ENCODE results near the gene ABCD3.

ABCD3 gene

DNA sequence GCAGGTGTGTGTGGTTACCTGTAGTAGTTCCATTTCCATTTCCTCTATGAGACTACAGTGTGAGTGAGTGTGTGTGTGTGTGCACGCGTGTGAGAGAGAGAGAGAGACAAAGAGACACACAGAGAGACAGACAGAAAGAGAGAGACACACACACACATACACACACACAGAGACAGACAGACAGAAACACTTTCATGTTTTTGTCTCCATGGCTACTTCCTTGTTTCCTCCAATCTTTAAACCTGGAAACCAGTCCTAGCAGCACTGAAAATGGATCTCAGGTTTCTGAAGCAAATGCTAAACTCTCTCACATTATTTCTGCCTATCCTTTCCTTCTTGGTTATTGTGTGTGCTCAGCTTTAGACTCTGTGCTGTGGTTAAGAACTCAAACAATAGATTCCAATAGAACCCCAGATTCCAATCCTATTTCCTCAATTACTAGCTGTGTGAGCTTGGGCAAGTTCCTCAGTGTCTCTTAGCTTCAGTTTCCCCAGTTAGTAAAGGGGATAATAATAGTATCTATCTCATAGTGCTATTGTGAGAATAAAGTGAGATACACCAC, 22.4 kb upstream of the ABCD3 start:
- Mint-ChIP-seq H3K9me3 (peaks cover 6% of the 10 kb centered on the region), H3K4me3 (no peak overlapping the region), H3K27ac (peak overlapping the region in 1 of 3 experiments; percentile 10), H3K27me3 (ENCODE audit: low read depth) (no peaks in the 10 kb centered on the region), H3K36me3 (ENCODE audit: low read depth) (no peaks in the 10 kb centered on the region), H3K4me1 (no peaks in the 10 kb centered on the region)
- TF ChIP-seq, protein P1, sequence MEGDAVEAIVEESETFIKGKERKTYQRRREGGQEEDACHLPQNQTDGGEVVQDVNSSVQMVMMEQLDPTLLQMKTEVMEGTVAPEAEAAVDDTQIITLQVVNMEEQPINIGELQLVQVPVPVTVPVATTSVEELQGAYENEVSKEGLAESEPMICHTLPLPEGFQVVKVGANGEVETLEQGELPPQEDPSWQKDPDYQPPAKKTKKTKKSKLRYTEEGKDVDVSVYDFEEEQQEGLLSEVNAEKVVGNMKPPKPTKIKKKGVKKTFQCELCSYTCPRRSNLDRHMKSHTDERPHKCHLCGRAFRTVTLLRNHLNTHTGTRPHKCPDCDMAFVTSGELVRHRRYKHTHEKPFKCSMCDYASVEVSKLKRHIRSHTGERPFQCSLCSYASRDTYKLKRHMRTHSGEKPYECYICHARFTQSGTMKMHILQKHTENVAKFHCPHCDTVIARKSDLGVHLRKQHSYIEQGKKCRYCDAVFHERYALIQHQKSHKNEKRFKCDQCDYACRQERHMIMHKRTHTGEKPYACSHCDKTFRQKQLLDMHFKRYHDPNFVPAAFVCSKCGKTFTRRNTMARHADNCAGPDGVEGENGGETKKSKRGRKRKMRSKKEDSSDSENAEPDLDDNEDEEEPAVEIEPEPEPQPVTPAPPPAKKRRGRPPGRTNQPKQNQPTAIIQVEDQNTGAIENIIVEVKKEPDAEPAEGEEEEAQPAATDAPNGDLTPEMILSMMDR (IDR thresholded peaks at IDR 0.05; ENCODE audit: unreplicated experiment in 3 of 3): no peak

DNA sequence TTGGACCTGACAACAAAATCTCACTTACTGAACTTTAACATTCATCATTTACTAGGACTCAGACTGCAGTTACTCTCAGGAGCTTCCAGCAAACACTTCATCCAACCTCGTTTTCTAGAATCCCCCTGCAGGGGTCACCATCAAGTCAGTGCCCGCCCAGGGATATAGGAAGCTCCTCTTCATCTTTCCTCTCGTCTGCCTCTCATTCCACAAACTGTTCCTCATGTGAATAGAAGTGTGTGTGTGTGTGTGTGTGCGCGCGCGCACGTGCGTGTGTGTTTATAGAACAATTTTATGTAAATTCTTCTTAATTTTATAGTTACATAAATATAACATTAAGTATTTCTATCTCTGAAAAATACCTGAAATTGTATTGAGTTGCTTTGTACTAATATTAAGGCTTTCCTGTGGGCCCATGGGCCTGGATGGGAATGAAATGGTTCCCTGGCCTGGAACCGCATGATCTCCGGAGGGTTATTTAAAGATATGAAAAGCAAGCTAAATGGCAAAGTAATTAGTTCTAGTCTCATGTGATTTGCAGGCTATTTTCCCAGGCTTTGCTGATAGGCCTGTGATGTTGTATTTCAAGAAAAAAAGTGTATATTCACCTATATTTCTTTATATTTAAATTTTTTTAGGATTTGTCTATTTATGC, 21.7 kb upstream of the ABCD3 start:
- Mint-ChIP-seq H3K9me3 (peaks cover 2% of the 10 kb centered on the region), H3K36me3 (ENCODE audit: low read depth) (no peaks in the 10 kb centered on the region), H3K27ac (peak overlapping the region in 1 of 3 experiments; percentile 10), H3K4me3 (no peak overlapping the region), H3K4me1 (no peaks in the 10 kb centered on the region), H3K27me3 (ENCODE audit: low read depth) (no peaks in the 10 kb centered on the region)
- TF ChIP-seq, protein P1 (IDR thresholded peaks at IDR 0.05; ENCODE audit: unreplicated experiment in 3 of 3): peak in 2 of 3 experiments; percentile 9 to 27

DNA sequence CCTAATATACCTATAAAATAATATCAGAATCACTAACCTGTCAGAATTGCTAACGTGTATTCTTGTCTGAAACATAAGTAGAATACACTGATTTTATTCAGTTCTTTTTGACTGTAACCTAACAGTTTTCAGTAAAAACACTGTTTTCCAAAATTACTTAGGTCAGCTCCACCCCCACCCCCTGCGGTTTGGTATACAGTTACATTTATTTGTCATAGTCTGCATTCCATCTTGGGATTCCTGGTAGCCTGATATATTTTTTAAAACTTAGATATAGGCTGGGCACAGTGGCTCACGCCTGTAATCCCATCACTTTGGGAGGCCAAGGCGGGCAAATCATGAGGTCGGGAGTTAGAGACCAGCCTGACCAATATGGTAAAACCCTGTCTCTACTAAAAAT, 19.8 kb upstream of the ABCD3 start:
- no peaks in the 10 kb centered on the region for H3K36me3 Mint-ChIP-seq (ENCODE audit: low read depth)
- no peaks in the 10 kb centered on the region for H3K4me1 Mint-ChIP-seq
- no peak overlapping the region for H3K27ac Mint-ChIP-seq
- no peak overlapping the region for H3K4me3 Mint-ChIP-seq
- H3K9me3 Mint-ChIP-seq: no peaks in the 10 kb centered on the region
- H3K27me3 Mint-ChIP-seq (ENCODE audit: low read depth): no peaks in the 10 kb centered on the region
- TF ChIP-seq, protein P1 (IDR thresholded peaks at IDR 0.05; ENCODE audit: unreplicated experiment in 3 of 3): no peak

DNA sequence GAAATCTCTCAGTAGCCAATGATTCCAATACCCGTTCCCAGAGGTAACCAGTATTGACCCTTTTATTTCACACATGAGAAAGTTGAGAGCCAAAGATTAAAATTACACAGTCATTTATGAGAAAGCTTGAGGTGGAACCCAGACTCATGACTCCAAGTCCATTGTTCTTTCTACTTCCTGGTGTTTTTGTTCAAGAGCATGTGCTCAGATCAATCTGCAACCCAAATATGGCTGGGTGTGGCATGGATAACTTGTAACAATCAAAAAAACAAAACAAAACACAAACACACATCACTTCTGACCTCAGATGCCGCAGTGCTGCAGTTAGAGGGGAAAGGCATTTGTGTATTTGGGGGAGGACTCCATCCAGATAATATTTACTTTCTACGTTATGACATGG, 18.7 kb upstream of the ABCD3 start:
- Mint-ChIP-seq H3K4me1 (no peaks in the 10 kb centered on the region), H3K27me3 (ENCODE audit: low read depth) (no peaks in the 10 kb centered on the region), H3K9me3 (no peaks in the 10 kb centered on the region), H3K27ac (no peak overlapping the region), H3K36me3 (ENCODE audit: low read depth) (no peaks in the 10 kb centered on the region), H3K4me3 (no peak overlapping the region)
- TF ChIP-seq, protein P1 (IDR thresholded peaks at IDR 0.05; ENCODE audit: unreplicated experiment in 3 of 3): no peak

DNA sequence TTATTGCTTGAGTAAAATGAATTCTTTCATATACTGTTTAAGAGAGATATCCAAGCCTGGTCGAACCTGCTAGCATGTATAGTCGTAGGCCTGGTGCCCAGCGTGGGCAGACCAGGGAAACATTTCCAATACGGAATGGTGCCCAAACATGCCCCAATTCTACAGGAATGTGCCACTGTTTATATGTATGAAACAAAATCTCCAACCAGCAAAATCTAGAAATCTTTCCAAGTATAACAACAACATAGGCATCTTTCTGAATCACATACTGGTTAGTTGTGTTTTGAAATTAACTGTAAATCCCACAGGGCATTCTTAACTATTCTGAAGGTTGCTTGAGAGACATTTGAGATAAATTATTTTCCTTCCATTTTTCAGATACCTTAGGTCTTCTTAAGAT, 17.0 kb upstream of the ABCD3 start:
- H3K27ac Mint-ChIP-seq: no peak overlapping the region
- TF ChIP-seq, protein P1 (IDR thresholded peaks at IDR 0.05; ENCODE audit: unreplicated experiment in 3 of 3): no peak
- no peaks in the 10 kb centered on the region for H3K9me3 Mint-ChIP-seq
- H3K4me1 Mint-ChIP-seq: no peaks in the 10 kb centered on the region
- no peaks in the 10 kb centered on the region for H3K36me3 Mint-ChIP-seq (ENCODE audit: low read depth)
- H3K27me3 Mint-ChIP-seq (ENCODE audit: low read depth): no peaks in the 10 kb centered on the region
- no peak overlapping the region for H3K4me3 Mint-ChIP-seq

DNA sequence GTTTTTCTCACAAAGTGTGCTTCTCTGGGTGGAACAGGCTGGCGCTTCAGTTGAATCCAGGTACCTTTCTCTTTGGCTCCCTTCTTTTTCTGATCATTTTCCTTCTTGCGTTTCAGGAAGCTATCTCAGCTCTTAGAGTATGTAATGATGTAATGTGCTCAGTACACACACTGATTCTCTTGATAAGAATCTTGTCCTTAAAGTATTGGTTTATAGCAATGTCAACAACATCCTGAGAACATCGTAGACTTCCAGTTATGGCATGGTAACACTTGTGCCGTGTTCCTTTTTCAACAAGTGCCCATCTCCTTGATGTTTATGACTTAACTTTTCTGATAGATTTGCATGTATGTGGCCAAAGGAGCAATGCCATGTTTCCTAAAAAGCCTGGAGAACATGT, 11.7 kb upstream of the ABCD3 start:
- Mint-ChIP-seq H3K36me3 (ENCODE audit: low read depth) (no peaks in the 10 kb centered on the region), H3K4me1 (peaks cover 6% of the 10 kb centered on the region), H3K9me3 (no peaks in the 10 kb centered on the region), H3K27ac (no peak overlapping the region), H3K27me3 (ENCODE audit: low read depth) (no peaks in the 10 kb centered on the region), H3K4me3 (no peak overlapping the region)
- TF ChIP-seq, protein P1 (IDR thresholded peaks at IDR 0.05; ENCODE audit: unreplicated experiment in 3 of 3): no peak
